ENCODE data around the gene C3orf20.

Gene C3orf20

GRCh38 chr3:14789640-14790285 is 114.8 kb downstream of the C3orf20 start:
- Mint-ChIP-seq H3K9me3 (no peaks in the 10 kb centered on the region), H3K36me3 (ENCODE audit: low read depth) (no peaks in the 10 kb centered on the region), H3K27me3 (ENCODE audit: low read depth) (peaks cover 8% of the 10 kb centered on the region), H3K4me1 (ENCODE audit: low read depth) (no peaks in the 10 kb centered on the region), H3K4me3 (no peak overlapping the region), H3K27ac (no peak overlapping the region)
- DNase-seq (ENCODE audit: low spot score): no peak

DNA sequence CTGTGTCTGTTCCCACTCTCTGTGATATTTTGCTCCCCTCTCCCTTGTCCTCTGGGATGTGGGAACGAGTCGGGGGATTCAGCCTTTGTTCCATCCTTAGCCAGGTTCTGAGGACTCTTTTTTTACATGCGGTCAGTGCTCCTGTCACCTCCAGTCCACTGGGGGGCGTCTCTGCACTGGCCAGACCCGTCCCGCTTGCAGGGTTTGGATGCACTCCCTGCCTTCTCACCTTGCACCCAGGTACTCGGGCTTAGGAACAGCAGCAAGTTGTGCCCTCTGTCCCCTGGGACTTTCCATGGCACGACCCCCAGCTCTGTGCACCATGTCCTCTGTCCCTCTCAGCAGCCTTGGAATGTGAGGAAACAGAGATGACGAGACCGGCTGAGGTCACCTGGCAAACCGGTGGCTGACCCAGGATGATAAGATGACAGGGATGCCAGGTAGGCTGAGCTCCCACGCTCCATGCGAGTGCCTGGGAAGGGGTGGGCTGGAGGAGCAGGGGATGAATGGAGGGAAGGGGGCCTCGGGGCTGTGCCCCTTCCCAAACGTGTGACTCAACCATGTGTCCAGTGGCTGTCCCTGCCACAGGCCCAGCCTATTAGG is 116.5 kb downstream of the C3orf20 start:
- Mint-ChIP-seq H3K27me3 (ENCODE audit: low read depth) (peaks cover 8% of the 10 kb centered on the region), H3K4me1 (ENCODE audit: low read depth) (no peaks in the 10 kb centered on the region), H3K4me3 (no peak overlapping the region), H3K9me3 (no peaks in the 10 kb centered on the region), H3K36me3 (ENCODE audit: low read depth) (no peaks in the 10 kb centered on the region), H3K27ac (no peak overlapping the region)
- DNase-seq (ENCODE audit: low spot score): peak; percentile 34

- DNase-seq (ENCODE audit: low spot score): no peak
- Mint-ChIP-seq H3K27me3 (ENCODE audit: low read depth) (peaks cover 8% of the 10 kb centered on the region), H3K9me3 (no peaks in the 10 kb centered on the region), H3K4me3 (no peak overlapping the region), H3K27ac (no peak overlapping the region), H3K4me1 (ENCODE audit: low read depth) (no peaks in the 10 kb centered on the region), H3K36me3 (ENCODE audit: low read depth) (no peaks in the 10 kb centered on the region)
These were observed 117.8 kb downstream of the C3orf20 start for GRCh38 chr3:14792691-14793121.

GRCh38 chr3:14793126-14793857 is 118.4 kb downstream of the C3orf20 start:
- no peak overlapping the region for H3K27ac Mint-ChIP-seq
- DNase-seq (ENCODE audit: low spot score): no peak
- H3K9me3 Mint-ChIP-seq: no peaks in the 10 kb centered on the region
- peaks cover 8% of the 10 kb centered on the region for H3K27me3 Mint-ChIP-seq (ENCODE audit: low read depth)
- H3K36me3 Mint-ChIP-seq (ENCODE audit: low read depth): no peaks in the 10 kb centered on the region
- H3K4me3 Mint-ChIP-seq: no peak overlapping the region
- no peaks in the 10 kb centered on the region for H3K4me1 Mint-ChIP-seq (ENCODE audit: low read depth)

- no peak overlapping the region for H3K4me3 Mint-ChIP-seq
- H3K4me1 Mint-ChIP-seq (ENCODE audit: low read depth): no peaks in the 10 kb centered on the region
- H3K27ac Mint-ChIP-seq: no peak overlapping the region
- H3K9me3 Mint-ChIP-seq: no peaks in the 10 kb centered on the region
- DNase-seq (ENCODE audit: low spot score): no peak
- no peaks in the 10 kb centered on the region for H3K36me3 Mint-ChIP-seq (ENCODE audit: low read depth)
- peaks cover 8% of the 10 kb centered on the region for H3K27me3 Mint-ChIP-seq (ENCODE audit: low read depth)
These were observed 118.9 kb downstream of the C3orf20 start for GRCh38 chr3:14793858-14794234.

DNA sequence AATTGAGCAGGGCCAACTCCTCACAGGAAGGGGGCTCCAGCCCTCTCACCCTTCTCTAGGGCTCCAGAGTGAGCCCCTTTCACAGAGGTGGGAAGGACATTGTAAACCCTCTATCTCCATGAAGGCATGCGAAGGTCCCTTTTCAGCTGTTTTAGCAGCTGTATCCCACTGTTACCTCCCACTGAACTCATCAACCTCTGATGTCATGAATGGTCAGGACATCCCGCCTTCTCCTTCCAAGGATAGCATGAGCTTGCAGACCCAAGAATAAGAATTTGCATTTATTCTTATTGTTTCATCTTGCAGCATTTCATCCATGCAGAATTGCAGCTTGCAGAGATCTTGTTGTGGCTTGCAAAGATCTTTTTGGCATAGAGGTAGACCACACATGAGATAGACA is 119.5 kb downstream of the C3orf20 start:
- H3K9me3 Mint-ChIP-seq: no peaks in the 10 kb centered on the region
- H3K36me3 Mint-ChIP-seq (ENCODE audit: low read depth): no peaks in the 10 kb centered on the region
- DNase-seq (ENCODE audit: low spot score): no peak
- no peaks in the 10 kb centered on the region for H3K4me1 Mint-ChIP-seq (ENCODE audit: low read depth)
- no peak overlapping the region for H3K27ac Mint-ChIP-seq
- peaks cover 10% of the 10 kb centered on the region for H3K27me3 Mint-ChIP-seq (ENCODE audit: low read depth)
- no peak overlapping the region for H3K4me3 Mint-ChIP-seq

- Mint-ChIP-seq H3K4me1 (ENCODE audit: low read depth) (no peaks in the 10 kb centered on the region), H3K27me3 (ENCODE audit: low read depth) (peaks cover 13% of the 10 kb centered on the region), H3K27ac (no peak overlapping the region), H3K36me3 (ENCODE audit: low read depth) (no peaks in the 10 kb centered on the region), H3K9me3 (no peaks in the 10 kb centered on the region), H3K4me3 (no peak overlapping the region)
- DNase-seq (ENCODE audit: low spot score): no peak
These were observed 121.1 kb downstream of the C3orf20 start for GRCh38 chr3:14795996-14796395.

GRCh38 chr3:14796403-14797077 is 121.6 kb downstream of the C3orf20 start:
- Mint-ChIP-seq H3K9me3 (no peaks in the 10 kb centered on the region), H3K36me3 (ENCODE audit: low read depth) (no peaks in the 10 kb centered on the region), H3K4me3 (no peak overlapping the region), H3K4me1 (ENCODE audit: low read depth) (no peaks in the 10 kb centered on the region), H3K27ac (no peak overlapping the region), H3K27me3 (ENCODE audit: low read depth) (peaks cover 7% of the 10 kb centered on the region)
- no peak for DNase-seq (ENCODE audit: low spot score)

DNA sequence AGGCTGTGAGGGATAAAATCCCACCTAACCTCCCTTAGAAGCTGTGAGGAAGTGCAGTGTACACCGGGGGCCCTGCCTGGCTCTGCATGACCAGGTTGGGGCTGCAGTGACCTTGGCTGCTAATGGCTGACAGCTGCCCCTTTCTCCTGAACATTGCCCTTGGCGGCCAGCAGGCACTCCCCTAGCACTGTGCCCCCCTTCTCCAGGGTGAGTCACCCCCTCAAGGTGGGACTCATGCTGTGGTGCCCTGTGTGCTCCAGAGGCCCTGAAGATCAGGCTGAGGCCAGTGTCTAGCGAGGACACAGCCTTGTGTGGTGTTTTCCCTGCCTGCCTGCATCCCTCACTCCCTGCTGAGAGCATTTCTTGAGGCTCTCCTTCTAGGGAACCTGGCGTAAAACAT is 122.8 kb downstream of the C3orf20 start:
- Mint-ChIP-seq H3K27ac (no peak overlapping the region), H3K4me3 (no peak overlapping the region), H3K9me3 (no peaks in the 10 kb centered on the region), H3K4me1 (ENCODE audit: low read depth) (no peaks in the 10 kb centered on the region), H3K27me3 (ENCODE audit: low read depth) (peaks cover 9% of the 10 kb centered on the region), H3K36me3 (ENCODE audit: low read depth) (no peaks in the 10 kb centered on the region)
- DNase-seq (ENCODE audit: low spot score): no peak

- DNase-seq (ENCODE audit: low spot score): no peak
- Mint-ChIP-seq H3K27me3 (ENCODE audit: low read depth) (peaks cover 13% of the 10 kb centered on the region), H3K36me3 (ENCODE audit: low read depth) (no peaks in the 10 kb centered on the region), H3K4me3 (no peak overlapping the region), H3K4me1 (ENCODE audit: low read depth) (peaks cover 2% of the 10 kb centered on the region), H3K27ac (no peak overlapping the region), H3K9me3 (no peaks in the 10 kb centered on the region)
These were observed 123.3 kb downstream of the C3orf20 start for GRCh38 chr3:14798231-14798630.

GRCh38 chr3:14799146-14799545 is 124.2 kb downstream of the C3orf20 start:
- no peaks in the 10 kb centered on the region for H3K9me3 Mint-ChIP-seq
- H3K4me1 Mint-ChIP-seq (ENCODE audit: low read depth): peaks cover 8% of the 10 kb centered on the region
- H3K27ac Mint-ChIP-seq: no peak overlapping the region
- H3K36me3 Mint-ChIP-seq (ENCODE audit: low read depth): no peaks in the 10 kb centered on the region
- H3K27me3 Mint-ChIP-seq (ENCODE audit: low read depth): peaks cover 17% of the 10 kb centered on the region
- DNase-seq (ENCODE audit: low spot score): no peak
- no peak overlapping the region for H3K4me3 Mint-ChIP-seq

DNA sequence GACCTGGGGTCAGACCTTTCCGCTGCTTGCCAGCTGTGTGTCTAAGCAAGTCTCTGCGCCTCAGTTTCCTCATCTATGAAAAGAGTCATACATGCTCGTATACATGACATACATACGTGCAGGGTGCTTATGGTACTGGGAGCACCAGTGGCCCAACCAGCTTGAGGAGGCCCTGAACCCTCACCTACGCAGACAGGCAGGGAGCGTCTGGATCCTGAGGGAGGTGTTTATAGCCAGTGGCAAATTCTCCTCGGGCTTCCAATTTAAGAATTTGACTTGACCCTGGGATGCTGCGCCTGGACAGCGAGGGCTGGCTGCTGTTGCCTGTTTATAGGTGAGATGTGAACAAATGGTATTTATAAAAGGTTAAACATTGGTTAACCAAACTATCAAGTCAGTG is 126.1 kb downstream of the C3orf20 start:
- H3K27me3 Mint-ChIP-seq (ENCODE audit: low read depth): peaks cover 21% of the 10 kb centered on the region
- H3K27ac Mint-ChIP-seq: no peak overlapping the region
- H3K36me3 Mint-ChIP-seq (ENCODE audit: low read depth): no peaks in the 10 kb centered on the region
- peaks cover 16% of the 10 kb centered on the region for H3K4me1 Mint-ChIP-seq (ENCODE audit: low read depth)
- DNase-seq (ENCODE audit: low spot score): no peak
- H3K4me3 Mint-ChIP-seq: no peak overlapping the region
- no peaks in the 10 kb centered on the region for H3K9me3 Mint-ChIP-seq

- Mint-ChIP-seq H3K27me3 (ENCODE audit: low read depth) (peaks cover 23% of the 10 kb centered on the region), H3K36me3 (ENCODE audit: low read depth) (no peaks in the 10 kb centered on the region), H3K4me3 (no peak overlapping the region), H3K9me3 (no peaks in the 10 kb centered on the region), H3K27ac (no peak overlapping the region), H3K4me1 (ENCODE audit: low read depth) (peaks cover 18% of the 10 kb centered on the region)
- DNase-seq (ENCODE audit: low spot score): no peak
These were observed 126.9 kb downstream of the C3orf20 start for GRCh38 chr3:14801668-14802380.

- Mint-ChIP-seq H3K36me3 (ENCODE audit: low read depth) (no peaks in the 10 kb centered on the region), H3K27ac (no peak overlapping the region), H3K4me3 (no peak overlapping the region), H3K4me1 (ENCODE audit: low read depth) (peaks cover 20% of the 10 kb centered on the region), H3K9me3 (no peaks in the 10 kb centered on the region), H3K27me3 (ENCODE audit: low read depth) (peaks cover 24% of the 10 kb centered on the region)
- DNase-seq (ENCODE audit: low spot score): no peak
These were observed 127.4 kb downstream of the C3orf20 start for GRCh38 chr3:14802381-14802731.
